ENCODE measurements around the gene HEXA.
A peak's percentile ranks its signal among the peaks of the same experiment; 100 is the strongest.

Gene HEXA

GRCh38 chr15:72372361-72372760, 3.5 kb downstream of the HEXA start:
- no peak for DNase-seq

- no peak for DNase-seq
Observed at GRCh38 chr15:72369964-72370363, 5.8 kb downstream of the HEXA start.

GRCh38 chr15:72368899-72369298, 6.9 kb downstream of the HEXA start:
- no peak for DNase-seq

GRCh38 chr15:72368325-72368724, 7.5 kb downstream of the HEXA start:
- no peak for DNase-seq

GRCh38 chr15:72365844-72366243, 10.0 kb downstream of the HEXA start:
- DNase-seq: no peak

GRCh38 chr15:72361176-72361575, 14.6 kb downstream of the HEXA start:
- no peak for DNase-seq

- DNase-seq: no peak
Observed at GRCh38 chr15:72358650-72359171, 17.1 kb downstream of the HEXA start.

GRCh38 chr15:72358121-72358520, 17.7 kb downstream of the HEXA start:
- no peak for DNase-seq

GRCh38 chr15:72354496-72354895, 21.3 kb downstream of the HEXA start:
- no peak for DNase-seq

- no peak for DNase-seq
Observed at GRCh38 chr15:72353266-72353665, 22.5 kb downstream of the HEXA start.

- DNase-seq: no peak
Observed at GRCh38 chr15:72345806-72346205, 30.0 kb downstream of the HEXA start.

GRCh38 chr15:72345280-72345679, 30.5 kb downstream of the HEXA start:
- DNase-seq: no peak

GRCh38 chr15:72344602-72345001, 31.2 kb downstream of the HEXA start:
- no peak for DNase-seq

- no peak for DNase-seq
Observed at GRCh38 chr15:72342385-72342784, 33.4 kb downstream of the HEXA start.

GRCh38 chr15:72341361-72341760, 34.5 kb downstream of the HEXA start:
- DNase-seq: no peak

GRCh38 chr15:72340366-72340765, 35.4 kb downstream of the HEXA start:
- DNase-seq: no peak

- DNase-seq: peak; percentile 3
Observed at GRCh38 chr15:72339777-72340177, 36.0 kb downstream of the HEXA start.

GRCh38 chr15:72338617-72339321, 37.0 kb downstream of the HEXA start:
- DNase-seq: no peak

- DNase-seq: no peak
Observed at GRCh38 chr15:72338148-72338547, 37.7 kb downstream of the HEXA start.

- DNase-seq: no peak
Observed at GRCh38 chr15:72334842-72335241, 41.0 kb downstream of the HEXA start.

GRCh38 chr15:72331021-72331420, 44.8 kb downstream of the HEXA start:
- no peak for DNase-seq

- DNase-seq: no peak
Observed at GRCh38 chr15:72323752-72324151, 52.1 kb downstream of the HEXA start.

GRCh38 chr15:72319985-72320671, 55.7 kb downstream of the HEXA start, which contains the start of gene CELF6:
Gene CELF6 (minus strand): TSS chr15:72320157. CDS start chr15:72319874, 283 bp downstream.
- peak; percentile 88 for DNase-seq

- no peak for DNase-seq
Observed at GRCh38 chr15:72319360-72319984, 56.3 kb downstream of the HEXA start.

Measured in NCI-H2227 treated with DMSO at 0.1 percent for 48 hours (cell line).